Amniotic epithelial cell (primary cell): ENCODE data around the gene NAALADL1.
"Not testable (repeated sequence)": the region's sequence is repeated elsewhere in the genome, so short reads cannot be mapped to it uniquely, and the experiment has no call there.

Experiments used
- DNase-seq: peaks from one replicate; pipeline ENCODE4 v3.0.0-alpha.2; 2010; ENCODE audit warnings: low read depth

The NAALADL1 gene

GRCh38 chr11:65013888-65014725 lies 44.2 kb downstream of the NAALADL1 start, which contains the start of gene ARL2:
ARL2 (plus strand) TSS chr11:65014160; CDS start chr11:65014208, 48 bp downstream.
- peak; percentile 79 for DNase-seq

DNA sequence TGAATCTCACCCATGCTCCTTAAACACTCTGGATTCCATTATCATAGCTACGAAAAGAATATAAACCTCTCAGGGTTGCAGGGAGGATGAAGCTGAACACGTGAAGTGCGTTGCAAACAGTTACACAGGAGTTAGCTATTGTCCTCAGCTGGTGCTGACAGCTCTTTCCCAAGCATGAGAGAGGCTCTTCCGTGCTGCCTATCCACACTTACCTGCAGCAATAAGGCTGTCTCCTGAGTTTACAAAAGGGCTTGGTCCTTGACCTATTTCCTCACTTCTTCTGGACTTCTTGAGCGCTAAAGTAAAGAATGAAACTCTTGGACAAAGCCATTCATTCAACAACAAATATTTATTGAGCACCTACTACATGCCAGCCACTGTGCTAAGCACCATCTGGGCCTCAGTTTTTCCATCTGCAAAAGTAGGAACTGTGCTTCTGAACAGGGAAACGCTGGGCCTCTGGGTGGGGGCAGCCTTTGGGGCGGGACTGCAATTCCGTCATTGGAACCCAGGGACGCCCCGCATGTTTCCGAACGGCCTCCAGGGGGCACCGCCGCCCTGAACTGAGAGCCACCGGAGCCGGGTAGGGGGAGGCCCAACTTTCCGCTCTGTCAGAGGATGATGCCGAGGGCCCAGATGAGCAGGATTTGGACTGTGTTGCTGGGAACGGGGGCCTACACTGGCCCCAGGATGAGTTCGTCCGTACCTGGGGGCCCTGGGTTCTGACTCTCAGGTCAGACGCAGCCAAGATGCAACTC lies 45.0 kb downstream of the NAALADL1 start:
- peak; percentile 73 for DNase-seq

- DNase-seq: no peak
These were observed 49.5 kb downstream of the NAALADL1 start for GRCh38 chr11:65008873-65009272.

DNA sequence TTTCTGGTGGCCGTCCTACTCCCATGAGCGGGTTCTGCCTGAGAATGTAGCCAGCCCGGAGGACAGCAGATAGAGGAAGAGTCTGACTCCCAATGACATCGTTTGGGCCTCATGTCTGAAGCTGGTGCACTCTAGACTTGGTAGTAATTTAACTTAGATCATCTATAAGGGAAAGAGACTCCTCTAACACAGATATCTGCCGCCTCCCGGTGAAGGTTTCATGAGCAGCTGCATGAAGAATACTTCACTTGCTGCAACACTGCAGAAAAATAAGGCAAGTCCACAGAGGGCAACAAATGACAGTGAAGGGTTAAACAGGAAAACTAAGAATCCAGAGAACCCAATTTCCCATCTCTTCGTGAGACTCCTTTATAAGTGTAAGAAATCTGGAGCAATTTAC lies 50.3 kb downstream of the NAALADL1 start:
- no peak for DNase-seq

- not testable (repeated sequence) for DNase-seq
These were observed 54.4 kb downstream of the NAALADL1 start for GRCh38 chr11:65003968-65004367.

- peak; percentile 54 for DNase-seq
These were observed 55.1 kb downstream of the NAALADL1 start for GRCh38 chr11:65003282-65003681.

DNA sequence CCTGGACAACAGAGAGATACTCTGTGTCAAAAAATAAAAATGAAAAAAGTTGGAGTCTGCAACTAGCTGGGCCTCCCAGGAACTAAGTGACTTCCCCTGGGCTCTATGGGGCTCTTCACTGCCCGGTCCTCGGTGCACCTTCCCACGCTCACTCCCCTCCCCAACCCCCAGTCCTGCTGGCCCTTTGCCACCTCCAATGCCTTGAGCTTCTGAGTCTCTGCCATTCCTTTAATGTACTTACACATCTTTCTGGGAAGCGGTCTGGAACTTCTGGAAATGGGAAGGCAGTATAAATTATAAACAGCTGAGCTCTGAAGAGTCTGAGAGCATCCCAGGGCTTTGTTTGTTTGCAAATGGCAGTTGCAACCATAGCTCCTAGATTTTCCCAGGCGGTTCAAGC lies 55.6 kb downstream of the NAALADL1 start:
- no peak for DNase-seq

GRCh38 chr11:64999478-64999877 lies 58.9 kb downstream of the NAALADL1 start:
- DNase-seq: no peak

DNA sequence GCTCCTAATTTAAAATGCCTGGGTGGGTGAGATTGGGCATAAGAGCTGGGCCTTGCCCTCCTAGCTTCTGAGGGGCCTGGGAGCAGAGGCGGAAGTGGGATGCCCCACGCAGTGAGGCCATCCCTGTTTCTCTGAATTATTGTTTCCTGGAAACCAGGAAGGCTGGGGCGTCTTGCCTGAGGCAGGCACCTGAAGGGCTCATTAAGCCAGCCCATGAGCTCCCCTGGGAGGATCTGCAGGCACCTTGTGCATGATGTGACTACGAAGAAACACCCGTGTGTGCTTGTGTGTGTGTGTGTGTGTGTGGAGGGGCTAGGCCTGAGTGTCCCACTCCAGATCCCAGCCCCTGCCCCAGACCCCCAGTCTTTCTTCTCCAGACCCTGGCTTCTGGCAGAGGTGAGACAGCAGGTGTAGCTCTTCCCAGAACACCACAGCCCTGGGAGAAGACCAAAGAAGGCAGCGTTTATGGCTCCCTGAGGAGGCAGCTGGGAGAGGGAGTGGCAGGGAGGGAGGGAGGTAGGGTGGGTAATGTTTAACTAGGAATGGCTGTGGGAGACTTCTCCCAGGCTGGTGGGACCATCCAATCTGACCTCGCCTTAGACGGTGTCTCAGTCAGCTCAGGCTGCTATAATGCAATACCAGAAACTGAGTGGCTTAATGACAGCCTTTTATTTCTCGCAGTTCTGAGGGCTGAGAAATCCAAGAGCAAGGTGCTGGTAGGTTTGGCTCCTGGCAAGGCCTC lies 59.5 kb downstream of the NAALADL1 start:
- DNase-seq: no peak

DNA sequence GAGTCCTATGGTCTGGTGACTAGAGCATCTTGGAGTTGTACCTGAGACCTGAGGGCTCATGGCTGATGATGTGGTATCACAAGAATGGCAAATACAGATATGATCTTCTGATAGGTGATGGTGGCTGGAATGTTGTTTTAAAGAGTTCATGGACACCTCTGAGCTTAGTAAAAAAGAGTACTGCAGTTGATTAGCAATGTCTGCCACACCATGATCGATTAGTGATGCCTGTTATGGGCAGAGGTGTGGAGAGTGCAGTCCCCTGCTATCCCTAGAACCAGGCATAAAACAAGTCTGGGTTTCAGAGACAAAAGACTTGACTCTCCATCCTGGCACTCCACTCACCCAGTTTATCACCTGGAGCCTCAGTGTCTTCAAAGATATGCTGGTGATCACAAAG lies 60.2 kb downstream of the NAALADL1 start:
- DNase-seq: no peak

- peak; percentile 57 for DNase-seq
These were observed 61.5 kb downstream of the NAALADL1 start, which contains the start of gene BATF2 for GRCh38 chr11:64996710-64997380. BATF2 (minus strand) TSS chr11:64996971; CDS start chr11:64996914, 57 bp downstream.

DNA sequence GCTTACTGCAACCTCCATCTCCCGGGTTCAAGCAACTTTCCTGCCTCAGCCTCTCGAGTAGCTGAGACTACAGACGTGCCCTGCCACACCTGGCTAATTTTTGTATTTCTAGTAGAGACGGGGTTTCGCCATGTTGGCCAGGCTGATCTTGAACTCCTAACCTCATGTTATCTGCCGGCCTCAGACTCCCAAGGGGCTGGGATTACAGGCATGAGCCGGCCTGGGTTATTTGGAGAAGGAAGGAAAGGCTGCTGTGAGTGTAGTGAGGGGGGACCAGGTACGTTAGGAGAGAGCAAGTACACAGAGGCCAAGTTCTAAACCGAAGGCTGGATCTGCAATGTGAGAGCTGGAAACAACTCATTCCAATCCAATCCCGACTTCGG lies 62.0 kb downstream of the NAALADL1 start:
- DNase-seq: no peak
